Cardiac muscle cell (in vitro differentiated cells and primary cell): ENCODE results near the gene COL18A1. TPM values are rescaled to one million over a fixed set of nuclear protein-coding genes. Genes with fewer than 3 reads are reported as not detected.
"Not testable (repeated sequence)": the region's sequence is repeated elsewhere in the genome, so short reads cannot be mapped to it uniquely, and the experiment has no call there.

Experiments
- DNase-seq, 2 donors: peaks; one replicate each; pipeline versions ENCODE4 v3.0.0 to v3.0.0-alpha.2; 2010 to 2017; ENCODE audit warnings: low read depth in 1 of 2, low spot score in 1 of 2
- H3K27ac ChIP-seq: fragments of 200-600 bp; sonication (generic); 2 replicates; pipeline ENCODE4 v1.5.1; 2016
- H3K27me3 ChIP-seq: fragments of 200-600 bp; sonication (generic); 2 replicates; pipeline ENCODE4 v1.6.0; 2016; ENCODE audit warnings: control low read depth
- H3K36me3 ChIP-seq: fragments of 200-600 bp; sonication (generic); 2 replicates; pipeline ENCODE4 v1.5.1; 2016; ENCODE audit warnings: control low read depth
- H3K4me1 ChIP-seq: fragments of 200-600 bp; sonication (generic); 2 replicates; pipeline ENCODE4 v1.8.1; 2017; ENCODE audit warnings: low read depth, mild to moderate bottlenecking, mixed run types
- H3K4me3 ChIP-seq: fragments of 200-600 bp; sonication (generic); 2 replicates; pipeline ENCODE4 v1.5.1; 2016; ENCODE audit warnings: mild to moderate bottlenecking
- H3K9me3 ChIP-seq: fragments of 200-600 bp; sonication (generic); 2 replicates; pipeline ENCODE4 v1.5.1; 2017; ENCODE audit warnings: low read depth, mild to moderate bottlenecking, control low read depth
- CTCF ChIP-seq: IDR thresholded peaks from 2 replicates; pipeline ENCODE4 v1.5.1; 2012; ENCODE audit warnings: low read depth, mild to moderate bottlenecking, low read length
- polyA plus RNA-seq: library from polyadenylated mRNA; unstranded; fragments of >200 nt; fragmentation: Nextera tagmentation; extraction: Ambion mirVana; gene quantifications from 2 replicates; pipeline ENCODE4 v1.2.1, GENCODE V29; 2016
- total RNA-seq: library from RNA; depleted of rRNA; stranded (reverse); fragments of >200 nt; gene quantifications from 2 replicates; pipeline ENCODE4 v1.2.3, GENCODE V29; 2016

COL18A1 gene
- total and polyA plus RNA-seq, 2 experiments from 2014 or later, result 407 to 1,182 TPM

- Histone ChIP-seq H3K36me3 (peaks cover 32% of the 10 kb centered on the region), H3K4me1 (no peaks in the 10 kb centered on the region), H3K4me3 (no peak overlapping the region), H3K27me3 (no peaks in the 10 kb centered on the region), H3K27ac (no peak overlapping the region), H3K9me3 (no peaks in the 10 kb centered on the region)
- TF ChIP-seq CTCF, result no peak
- DNase-seq, result no peak
Observed at GRCh38 chr21:45497846-45498645, 93.1 kb downstream of the COL18A1 start.

- no peaks in the 10 kb centered on the region for H3K9me3 ChIP-seq
- no peak overlapping the region for H3K27ac ChIP-seq
- peaks cover 27% of the 10 kb centered on the region for H3K36me3 ChIP-seq
- no peak for DNase-seq
- H3K4me3 ChIP-seq, result no peak overlapping the region
- TF ChIP-seq CTCF, result no peak
- H3K4me1 ChIP-seq, result no peaks in the 10 kb centered on the region
- no peaks in the 10 kb centered on the region for H3K27me3 ChIP-seq
Observed at GRCh38 chr21:45498646-45499000, 93.7 kb downstream of the COL18A1 start.

GRCh38 chr21:45499201-45499750, 94.3 kb downstream of the COL18A1 start:
- no peak for DNase-seq
- TF ChIP-seq CTCF, result no peak
- Histone ChIP-seq H3K4me1 (no peaks in the 10 kb centered on the region), H3K4me3 (no peak overlapping the region), H3K9me3 (no peaks in the 10 kb centered on the region), H3K27ac (no peak overlapping the region), H3K27me3 (no peaks in the 10 kb centered on the region), H3K36me3 (peaks cover 23% of the 10 kb centered on the region)

GRCh38 chr21:45499970-45500577, 95.1 kb downstream of the COL18A1 start:
- Histone ChIP-seq H3K4me1 (no peaks in the 10 kb centered on the region), H3K4me3 (no peak overlapping the region), H3K36me3 (peaks cover 20% of the 10 kb centered on the region), H3K27me3 (no peaks in the 10 kb centered on the region), H3K27ac (no peak overlapping the region), H3K9me3 (no peaks in the 10 kb centered on the region)
- no peak for TF ChIP-seq CTCF
- DNase-seq, result no peak

GRCh38 chr21:45501081-45502005, 96.4 kb downstream of the COL18A1 start:
- H3K36me3 ChIP-seq, result peaks cover 23% of the 10 kb centered on the region
- not testable (repeated sequence) for H3K27ac ChIP-seq, H3K4me3 ChIP-seq, H3K4me1 ChIP-seq, H3K9me3 ChIP-seq, H3K27me3 ChIP-seq
- peak in 1 of 2 donors; percentile 6 for DNase-seq
